GM21528 (cell line): ENCODE data around the gene DCTPP1.
A peak's percentile ranks its signal among the peaks of the same experiment; 100 is the strongest.
"Not testable (repeated sequence)": the region's sequence is repeated elsewhere in the genome, so short reads cannot be mapped to it uniquely, and the experiment has no call there.

Experiments
- ATAC-seq: cut with Tn5 transposase; IDR thresholded peaks from one replicate; pipeline ENCODE4 v1.9.1; 2021; ENCODE audit warnings: mild to moderate bottlenecking, moderate library complexity; ENCODE audit not compliant: unreplicated experiment, low FRiP score

DCTPP1 gene

DNA sequence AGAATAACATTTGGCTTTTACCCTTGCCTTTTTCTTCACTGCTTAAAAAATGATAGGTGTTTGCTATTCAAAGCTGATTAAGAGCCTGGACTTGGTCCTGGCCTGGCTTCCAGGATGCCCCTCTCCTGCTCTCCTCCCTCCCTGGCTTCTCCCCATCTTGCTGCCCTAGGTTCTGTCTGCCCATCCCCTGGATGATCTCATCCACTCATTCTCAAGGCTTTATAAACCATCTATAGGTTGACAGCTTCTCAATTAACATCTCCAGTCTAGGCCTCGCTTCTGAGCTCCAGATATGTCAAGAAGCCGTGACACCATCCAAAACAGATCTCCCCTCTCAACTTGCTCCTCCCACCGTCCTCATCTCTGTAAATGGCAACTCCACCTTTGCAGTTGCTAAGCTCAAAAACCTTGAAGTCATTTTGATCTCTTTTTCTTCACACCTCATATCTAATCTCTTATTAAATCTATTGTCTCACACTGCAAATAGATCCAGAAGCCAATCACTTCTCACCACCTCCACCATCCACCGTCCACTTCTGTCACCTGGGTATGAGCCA lies 13.7 kb downstream of the DCTPP1 start:
- ATAC-seq = no peak

DNA sequence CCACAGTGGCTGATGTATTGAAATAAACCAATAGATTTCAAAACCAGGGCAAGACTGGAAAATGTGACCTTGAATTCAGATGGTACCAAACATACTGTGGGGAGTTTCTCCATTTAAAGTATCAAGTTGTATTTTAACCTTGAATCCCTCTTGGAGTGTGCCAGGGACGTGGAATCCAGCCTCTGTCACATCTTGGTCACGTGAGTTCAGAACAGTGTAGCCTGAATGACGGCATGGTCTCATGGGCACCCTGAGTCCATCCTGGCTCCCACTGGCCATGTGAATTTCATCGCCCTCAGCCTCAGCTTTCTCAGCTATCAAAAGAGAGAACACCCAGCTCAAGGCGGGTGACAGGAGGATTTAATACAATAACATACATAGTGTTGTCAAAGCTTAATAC lies 15.7 kb downstream of the DCTPP1 start:
- ATAC-seq = no peak

- ATAC-seq = no peak
Measured at GRCh38 chr16:30413112-30413806, 16.6 kb downstream of the DCTPP1 start.

GRCh38 chr16:30409125-30410060 lies 20.4 kb downstream of the DCTPP1 start:
- ATAC-seq = no peak

DNA sequence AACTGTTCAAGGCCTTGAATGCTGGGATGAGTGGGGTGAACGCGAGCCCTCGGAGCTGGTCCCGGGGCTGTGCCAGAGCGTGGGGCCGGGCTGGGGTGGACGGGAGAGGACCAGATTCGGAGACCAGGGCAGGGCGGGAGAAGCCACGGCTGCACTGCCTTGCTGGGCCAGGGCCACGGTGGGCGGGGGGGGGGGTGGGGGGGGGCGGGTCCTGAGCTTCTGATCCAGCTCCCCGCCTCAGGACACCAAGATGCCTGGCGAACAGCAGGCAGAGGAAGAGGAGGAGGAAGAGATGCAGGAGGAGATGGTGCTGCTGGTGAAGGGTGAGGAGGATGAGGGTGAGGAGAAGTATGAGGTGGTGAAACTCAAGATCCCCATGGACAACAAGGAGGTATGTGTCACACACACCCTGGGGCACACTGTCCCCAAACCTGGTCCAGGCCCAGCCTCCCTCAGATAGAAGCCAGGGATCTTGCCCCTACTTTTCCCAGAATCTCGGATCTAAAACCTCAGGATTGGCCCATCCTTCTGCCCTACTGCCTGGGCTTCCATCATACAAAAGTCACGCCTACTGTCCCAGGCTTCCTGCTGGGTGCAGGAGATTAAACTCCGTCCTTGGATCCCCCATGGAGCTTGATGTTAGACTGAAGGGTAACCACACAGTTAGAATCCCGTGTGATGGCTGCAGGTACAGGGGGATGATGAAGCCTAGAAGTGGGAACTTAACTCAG lies 21.9 kb downstream of the DCTPP1 start:
- ATAC-seq = no peak

- peak; percentile 69 for ATAC-seq
Measured at GRCh38 chr16:30407102-30407803, 22.6 kb downstream of the DCTPP1 start, which contains the start of gene ZNF771. Gene ZNF771, plus strand, starts transcription at chr16:30407606. Its CDS starts 448 bp downstream, at chr16:30408054.

DNA sequence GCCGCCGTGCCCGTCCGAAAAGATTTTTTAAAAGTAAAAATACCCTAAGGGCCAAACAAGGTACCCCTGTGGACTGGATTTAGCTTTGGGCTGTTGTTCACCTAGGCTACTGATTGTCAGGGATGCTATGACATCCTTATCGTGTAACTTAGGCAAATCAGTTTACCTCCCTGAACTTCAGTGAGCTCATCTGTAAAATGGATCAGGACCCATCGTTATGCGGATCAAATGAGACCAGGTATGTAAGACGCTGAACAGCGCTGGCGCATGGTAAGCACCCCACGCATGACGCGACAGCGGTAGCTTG lies 23.1 kb downstream of the DCTPP1 start:
- peak; percentile 20 for ATAC-seq

DNA sequence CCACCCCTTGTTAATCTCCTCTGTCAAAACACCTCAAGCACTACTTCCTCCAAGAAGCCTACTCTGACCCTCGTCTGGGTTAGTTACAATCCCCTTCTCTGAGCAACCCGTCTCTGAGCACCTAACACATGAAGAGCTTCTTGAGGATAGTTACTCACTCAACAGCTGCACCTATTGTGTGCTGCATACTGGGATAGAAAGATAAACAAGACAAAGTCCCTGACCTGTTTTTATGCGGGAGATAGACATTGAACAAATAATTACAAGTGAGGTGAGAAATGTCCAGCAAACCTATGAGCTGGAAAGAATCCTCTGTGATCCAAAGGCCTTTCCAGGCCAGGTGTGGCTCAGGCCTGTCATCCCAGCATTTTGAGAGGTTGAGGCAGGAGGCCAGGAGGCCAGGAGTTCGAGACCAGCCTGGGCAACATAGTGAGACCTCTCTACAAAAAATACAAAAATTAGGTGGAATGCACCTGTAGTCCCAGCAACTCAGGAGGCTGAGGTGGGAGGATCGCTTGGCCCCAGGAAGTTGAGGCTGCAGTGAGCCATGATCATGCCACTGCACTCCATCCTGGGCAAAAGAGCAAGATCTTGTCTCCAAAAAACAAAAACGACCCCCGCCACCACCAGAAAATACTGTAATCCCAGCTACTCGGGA lies 27.9 kb downstream of the DCTPP1 start:
- no peak for ATAC-seq

DNA sequence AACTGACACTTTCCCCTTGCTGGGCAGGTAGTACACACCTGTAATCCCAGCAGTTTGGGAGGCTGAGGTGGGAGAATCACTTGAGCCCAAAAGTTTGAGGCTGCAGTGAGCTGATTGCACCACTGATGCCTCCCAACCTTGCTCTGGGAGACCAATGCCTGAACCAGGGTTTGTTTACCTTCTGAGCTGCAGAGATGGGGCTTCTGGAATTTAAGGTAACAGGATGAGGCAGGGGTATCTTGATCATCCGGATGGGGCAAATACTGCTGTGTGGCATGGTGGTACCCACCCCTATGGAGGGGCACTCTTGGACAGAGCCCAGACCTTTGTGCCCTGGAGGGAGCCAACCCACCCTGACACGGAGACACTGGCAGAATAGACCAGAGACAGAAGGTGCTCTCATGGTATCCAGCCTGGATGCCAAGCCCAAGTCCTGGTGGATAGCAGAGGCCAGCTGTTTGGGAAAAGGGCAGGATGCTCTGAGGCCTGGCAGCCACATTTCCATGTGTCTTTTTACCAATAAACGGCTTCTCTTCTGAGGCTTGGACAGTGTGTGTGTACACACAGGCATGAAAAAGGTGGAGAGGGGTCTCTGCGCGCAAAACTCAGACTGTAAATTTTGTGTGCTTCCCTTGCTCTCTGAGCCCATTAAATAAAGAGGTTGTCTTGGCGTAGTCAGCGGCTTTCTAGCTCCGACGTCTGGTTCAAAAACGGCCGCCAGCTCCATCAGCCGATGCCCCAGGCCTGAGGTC lies 30.2 kb downstream of the DCTPP1 start:
- ATAC-seq = no peak

DNA sequence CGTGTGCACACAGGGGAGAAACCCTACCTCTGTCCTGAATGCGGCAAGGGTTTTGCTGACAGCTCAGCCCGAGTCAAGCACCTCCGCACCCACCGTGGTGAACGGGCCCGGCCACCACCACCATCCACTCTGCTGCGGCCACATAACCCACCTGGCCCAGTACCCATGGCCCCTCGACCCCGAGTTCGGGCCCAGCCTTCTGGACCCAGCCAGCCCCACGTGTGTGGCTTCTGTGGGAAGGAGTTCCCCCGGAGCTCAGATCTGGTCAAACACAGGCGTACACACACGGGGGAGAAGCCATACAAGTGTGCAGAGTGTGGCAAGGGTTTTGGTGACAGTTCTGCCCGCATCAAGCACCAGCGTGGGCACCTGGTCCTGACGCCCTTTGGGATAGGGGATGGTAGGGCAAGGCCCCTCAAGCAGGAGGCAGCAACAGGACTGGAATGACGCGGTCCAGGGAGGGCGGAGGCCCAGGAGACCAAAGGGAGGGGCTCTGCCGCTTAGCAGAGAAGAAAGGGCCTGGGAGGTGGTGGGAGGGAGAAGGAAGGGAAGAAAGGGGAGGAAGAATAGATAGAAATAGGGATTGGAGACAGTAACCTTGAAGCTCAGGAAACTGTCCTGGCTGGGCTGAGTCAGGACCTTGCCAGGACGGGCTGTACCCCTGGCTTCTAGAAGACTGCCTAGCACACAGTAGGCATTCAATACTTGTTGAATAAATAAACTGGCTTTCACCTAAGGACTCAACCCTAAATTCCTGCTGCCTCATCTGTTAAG lies 31.0 kb downstream of the DCTPP1 start:
- no peak for ATAC-seq

DNA sequence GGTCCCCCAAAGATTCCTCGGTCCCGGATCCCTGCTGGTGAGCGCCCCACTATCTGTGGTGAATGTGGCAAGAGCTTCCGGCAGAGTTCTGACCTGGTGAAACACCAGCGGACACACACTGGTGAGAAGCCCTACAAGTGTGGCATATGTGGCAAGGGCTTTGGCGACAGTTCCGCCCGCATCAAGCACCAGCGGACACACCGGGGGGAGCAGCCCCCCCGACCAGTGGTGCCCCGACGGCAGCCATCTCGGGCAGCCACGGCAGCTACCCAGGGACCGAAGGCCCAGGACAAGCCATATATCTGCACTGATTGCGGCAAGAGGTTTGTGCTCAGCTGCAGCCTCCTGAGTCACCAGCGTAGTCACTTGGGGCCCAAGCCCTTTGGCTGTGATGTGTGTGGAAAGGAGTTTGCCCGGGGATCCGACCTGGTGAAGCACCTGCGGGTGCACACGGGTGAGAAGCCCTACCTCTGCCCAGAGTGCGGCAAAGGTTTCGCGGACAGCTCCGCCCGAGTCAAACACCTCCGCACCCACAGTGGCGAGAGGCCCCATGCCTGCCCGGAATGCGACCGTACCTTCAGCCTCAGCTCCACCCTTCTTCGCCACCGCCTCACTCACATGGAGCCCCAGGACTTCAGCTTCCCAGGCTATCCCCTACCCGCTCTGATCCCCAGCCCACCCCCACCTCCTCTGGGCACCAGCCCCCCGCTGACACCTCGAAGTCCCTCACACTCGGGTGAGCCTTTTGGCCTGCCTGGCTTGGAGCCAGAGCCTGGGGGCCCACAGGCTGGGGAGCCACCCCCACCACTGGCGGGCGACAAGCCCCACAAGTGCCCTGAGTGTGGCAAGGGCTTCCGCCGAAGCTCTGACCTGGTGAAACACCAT lies 31.8 kb downstream of the DCTPP1 start:
- ATAC-seq = no peak

- no peak for ATAC-seq
Measured at GRCh38 chr16:30397056-30397455, 32.8 kb downstream of the DCTPP1 start.

DNA sequence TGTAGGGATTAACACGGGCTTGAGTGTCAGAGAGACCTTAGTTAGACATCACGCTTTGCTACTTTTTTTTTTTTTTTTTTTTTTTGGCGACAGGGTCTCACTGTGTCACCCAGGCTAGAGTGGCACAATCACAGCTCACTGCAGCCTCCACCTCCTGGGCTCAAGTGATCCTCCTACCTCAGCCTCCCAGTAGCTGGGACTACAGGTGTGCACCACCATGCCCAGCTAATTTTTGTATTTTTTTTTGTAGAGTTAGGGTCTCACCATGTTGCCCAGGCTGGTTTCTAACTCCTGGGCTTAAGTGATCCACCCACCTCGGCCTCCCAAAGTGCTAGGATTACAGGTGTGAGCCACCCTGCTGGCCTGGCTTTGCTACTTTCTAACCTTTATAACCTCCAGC lies 33.2 kb downstream of the DCTPP1 start:
- not testable (repeated sequence) for ATAC-seq

- no peak for ATAC-seq
Measured at GRCh38 chr16:30395992-30396585, 33.7 kb downstream of the DCTPP1 start.

- ATAC-seq = peak; percentile 57
Measured at GRCh38 chr16:30395155-30395991, 34.5 kb downstream of the DCTPP1 start, which contains the start of gene ZNF48. Gene ZNF48, plus strand, starts transcription at chr16:30395420. Its CDS starts 375 bp downstream, at chr16:30395795.

DNA sequence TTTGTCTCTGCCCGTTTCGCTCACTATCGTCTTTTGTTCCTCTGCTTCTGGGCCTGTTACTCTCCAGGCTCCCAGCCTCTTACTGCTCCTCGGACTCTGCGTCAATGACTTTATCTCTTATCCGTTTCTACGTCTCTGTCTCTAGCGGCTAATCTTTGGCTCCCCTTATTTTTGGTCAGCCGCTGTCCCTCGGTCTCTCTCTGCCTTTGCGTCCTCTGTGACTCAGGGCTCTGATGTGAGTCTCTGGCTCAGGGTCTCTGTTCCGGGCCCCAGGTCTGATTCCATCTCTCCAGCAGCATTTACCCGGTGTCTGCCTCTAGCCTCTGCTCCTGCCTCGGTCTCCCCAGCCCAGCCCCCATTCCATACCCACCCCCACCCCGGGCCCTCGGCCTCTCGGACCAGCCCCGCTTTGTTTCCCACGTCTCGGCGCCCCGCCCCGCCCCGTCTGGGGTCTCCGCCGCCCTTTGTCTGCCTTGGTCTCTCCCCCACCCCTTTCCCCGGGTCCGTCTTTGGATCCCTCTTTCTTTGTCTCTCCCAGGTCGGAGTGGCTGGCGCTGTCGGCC lies 35.2 kb downstream of the DCTPP1 start:
- no peak for ATAC-seq
